Cerebellar cortex (tissue), 1 donor: Measurements from ENCODE around the gene NFATC3.

Experiments used
- DNase-seq: peaks from one replicate; pipeline ENCODE4 v3.0.0-alpha.2; 2015; ENCODE audit warnings: low spot score

Gene NFATC3

DNA sequence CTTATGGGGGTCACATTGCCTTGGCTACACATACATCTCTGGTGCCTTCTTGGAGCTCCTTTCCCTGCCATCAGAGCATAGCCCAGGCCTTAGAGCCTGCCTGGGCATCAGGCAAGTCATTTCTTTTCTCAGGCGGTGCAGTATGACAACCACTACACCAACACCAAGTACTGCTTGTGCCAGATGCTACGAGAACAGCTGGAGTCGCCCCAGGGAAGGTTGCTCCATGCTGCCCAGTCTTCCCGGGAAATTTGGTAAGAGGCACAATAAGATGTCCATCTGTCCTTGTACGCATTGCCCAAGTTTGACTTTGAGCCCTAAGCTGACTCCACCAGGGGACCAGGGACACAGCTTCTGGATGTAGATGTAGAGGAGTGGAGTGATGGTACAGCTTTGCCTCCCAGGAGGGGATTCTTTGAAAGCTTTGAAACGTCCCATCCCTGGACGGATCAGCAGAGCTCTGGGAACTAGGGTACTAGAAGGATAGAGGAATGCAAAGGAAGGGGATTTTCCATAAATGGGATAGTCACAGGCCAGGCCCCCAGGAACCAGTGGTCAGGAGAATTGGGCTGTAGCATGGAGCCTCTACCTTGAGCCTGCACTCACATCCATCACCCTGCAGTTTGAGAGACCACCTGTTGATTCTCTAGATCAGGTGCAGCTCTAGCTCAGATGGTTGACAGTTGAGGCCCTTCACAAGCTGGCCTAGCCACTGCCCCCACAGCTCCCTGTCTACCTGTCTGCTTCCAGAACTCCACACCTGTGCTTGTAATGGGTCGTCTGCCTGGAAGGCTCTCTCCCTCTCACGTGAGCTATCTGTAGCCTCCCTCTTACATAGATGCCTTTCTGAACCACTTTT, 11.0 kb upstream of the NFATC3 start:
- DNase-seq = no peak

GRCh38 chr16:68074850-68075555, 10.2 kb upstream of the NFATC3 start:
- DNase-seq = no peak

GRCh38 chr16:68075980-68076379, 9.2 kb upstream of the NFATC3 start:
- no peak for DNase-seq

GRCh38 chr16:68076560-68076959, 8.6 kb upstream of the NFATC3 start:
- DNase-seq = no peak

DNA sequence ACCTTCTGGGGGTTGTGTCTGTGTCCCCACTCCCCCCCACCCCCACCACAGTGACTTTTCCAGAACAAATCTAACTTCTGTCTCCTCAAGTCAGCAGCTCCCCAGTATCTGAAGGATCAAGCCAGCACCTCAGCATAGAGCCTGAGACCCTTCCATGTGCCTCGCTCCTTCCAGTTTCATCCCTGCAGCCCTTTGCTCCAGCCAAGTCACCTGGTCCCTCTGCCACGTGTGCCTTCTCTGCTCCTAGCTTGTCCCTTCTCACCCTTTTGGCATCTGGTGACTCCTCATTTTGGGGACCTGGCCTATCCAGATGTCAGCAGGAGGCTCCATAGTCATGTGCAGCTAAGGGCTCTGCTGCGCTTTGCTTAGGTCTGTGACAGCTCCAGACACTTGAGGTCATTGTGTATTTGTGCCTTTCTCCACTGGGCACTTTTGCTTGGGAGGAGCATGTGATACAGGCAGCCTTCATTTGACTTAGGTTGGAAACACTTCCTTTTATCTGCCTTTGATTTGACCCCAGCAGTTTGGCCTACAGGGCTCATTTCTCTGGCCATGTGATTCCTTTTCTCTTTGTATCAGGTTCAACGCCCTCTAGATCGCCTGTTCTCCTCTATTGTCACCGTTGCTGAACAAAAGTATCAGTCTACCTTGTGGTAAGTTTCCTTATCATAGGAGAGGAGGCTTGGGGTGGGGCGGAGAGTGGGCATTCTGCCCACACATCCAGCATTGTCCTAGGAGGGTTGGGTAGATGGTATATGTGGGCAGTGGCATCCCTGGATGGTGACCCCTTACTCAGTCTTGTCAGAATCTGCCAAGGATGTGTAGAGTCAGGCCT, 7.1 kb upstream of the NFATC3 start:
- no peak for DNase-seq

DNA sequence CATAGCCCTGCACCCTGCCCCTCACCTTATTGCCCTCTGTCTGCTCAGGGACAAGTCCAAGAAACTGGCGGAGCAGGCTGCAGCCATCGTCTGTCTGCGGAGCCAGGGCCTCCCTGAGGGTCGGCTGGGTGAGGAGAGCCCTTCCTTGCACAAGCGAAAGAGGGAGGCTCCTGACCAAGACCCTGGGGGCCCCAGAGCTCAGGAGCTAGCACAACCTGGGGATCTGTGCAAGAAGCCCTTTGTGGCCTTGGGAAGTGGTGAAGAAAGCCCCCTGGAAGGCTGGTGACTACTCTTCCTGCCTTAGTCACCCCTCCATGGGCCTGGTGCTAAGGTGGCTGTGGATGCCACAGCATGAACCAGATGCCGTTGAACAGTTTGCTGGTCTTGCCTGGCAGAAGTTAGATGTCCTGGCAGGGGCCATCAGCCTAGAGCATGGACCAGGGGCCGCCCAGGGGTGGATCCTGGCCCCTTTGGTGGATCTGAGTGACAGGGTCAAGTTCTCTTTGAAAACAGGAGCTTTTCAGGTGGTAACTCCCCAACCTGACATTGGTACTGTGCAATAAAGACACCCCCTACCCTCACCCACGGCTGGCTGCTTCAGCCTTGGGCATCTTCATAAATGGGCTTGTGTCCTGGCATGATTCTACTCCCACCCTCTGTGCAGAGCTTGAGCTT, 6.3 kb upstream of the NFATC3 start:
- no peak for DNase-seq

- no peak for DNase-seq
These were observed 5.9 kb upstream of the NFATC3 start for GRCh38 chr16:68079376-68079625.

DNA sequence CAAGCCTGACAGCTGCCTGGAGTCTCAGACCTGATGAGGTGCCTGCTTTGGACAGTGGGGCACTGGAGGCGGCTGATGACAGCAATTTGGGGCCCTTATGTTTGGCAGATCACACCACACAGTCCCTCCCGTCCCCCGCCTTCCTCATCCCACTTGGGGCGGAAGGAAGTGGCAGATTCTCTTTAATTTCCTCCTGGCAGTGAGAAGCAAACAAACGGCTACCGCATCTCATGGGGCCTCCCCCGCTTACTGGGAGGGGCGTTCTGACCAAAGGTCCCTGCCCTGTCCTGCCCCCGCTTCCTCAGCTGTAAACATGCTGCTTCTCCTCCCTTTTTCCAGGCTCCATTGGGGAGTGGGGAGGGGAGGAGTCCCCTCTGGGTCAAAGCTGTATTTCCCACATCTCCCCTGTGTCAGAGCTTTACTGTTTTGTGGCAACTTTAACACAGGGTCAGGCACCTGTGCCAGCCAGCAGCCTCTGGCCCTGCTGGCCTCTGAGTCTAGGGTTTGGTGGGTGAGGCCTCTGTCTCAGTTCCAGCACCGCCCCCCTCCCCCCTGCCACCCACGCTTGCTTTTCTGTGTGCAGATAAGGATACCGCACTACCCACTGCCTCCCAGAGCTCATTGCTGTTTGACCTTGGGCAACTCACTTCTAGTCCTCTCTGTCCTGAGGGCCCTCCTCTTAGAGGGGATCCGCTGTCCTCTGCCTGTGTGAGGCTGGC, 5.4 kb upstream of the NFATC3 start:
- DNase-seq = no peak

DNA sequence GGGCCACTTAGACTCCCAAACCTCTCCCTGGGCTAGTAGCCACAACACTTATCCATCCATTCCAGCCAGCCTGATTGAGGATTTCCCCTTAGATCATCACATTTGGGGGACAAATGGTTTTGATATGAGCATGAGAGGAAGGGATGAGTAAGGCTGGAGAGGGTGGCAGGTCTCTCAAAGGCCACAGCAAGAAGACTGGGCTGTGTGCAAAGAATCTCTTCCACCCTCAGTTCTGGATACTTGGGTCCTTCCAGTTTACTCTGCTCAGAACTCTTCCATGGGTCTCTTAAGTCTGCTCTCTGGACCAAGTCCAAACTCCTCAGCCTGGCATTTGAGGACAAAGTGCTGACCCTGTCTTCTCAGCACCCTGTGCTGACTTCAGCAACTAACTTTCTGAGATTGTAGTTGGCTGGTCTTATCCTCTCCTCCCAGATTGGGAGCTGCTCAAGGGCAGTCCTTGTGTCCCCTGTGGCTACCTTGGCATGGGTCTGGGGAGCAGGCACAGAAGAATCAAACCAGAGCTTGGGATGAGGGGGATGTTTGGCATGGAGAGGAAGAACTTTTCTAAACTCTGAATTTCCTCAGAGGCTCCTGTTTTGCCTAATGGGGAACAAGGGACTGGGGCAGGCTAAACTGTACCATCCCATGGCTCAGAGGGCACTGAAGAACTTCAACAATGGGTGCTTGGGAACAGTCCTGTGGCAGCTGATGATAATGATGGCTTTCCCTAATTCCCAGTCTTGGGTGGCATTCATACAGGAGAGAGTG, 3.1 kb upstream of the NFATC3 start:
- DNase-seq = no peak

DNA sequence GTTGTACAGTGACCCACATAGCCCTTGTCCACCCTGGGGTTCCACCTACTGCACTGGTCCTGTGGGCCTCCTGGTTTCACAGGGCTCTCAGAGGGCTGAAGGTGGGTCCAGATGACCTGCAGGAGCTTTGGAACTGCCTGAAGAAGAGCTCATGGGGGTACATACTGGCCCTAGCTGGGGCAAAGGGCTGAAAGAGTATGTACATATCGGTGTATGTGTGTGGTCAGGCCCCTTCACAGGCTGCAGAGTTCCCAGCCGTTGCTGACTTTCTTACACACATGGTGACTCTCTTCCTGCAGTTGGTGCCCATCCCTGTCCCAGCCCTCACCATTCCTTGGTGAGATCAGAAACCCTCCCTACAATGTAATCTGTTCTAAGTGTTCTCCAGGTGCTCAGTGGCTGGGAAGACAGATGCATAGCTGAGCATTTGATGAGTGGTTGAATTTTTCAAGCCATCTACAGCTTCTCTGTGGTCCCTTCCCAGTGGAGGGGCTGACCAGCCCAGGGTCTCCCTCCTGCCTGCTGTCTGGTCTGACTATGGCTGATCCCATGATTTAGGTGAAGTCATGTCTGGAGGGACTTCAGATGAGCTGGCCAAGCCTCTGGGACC, 2.4 kb upstream of the NFATC3 start:
- DNase-seq = no peak

- DNase-seq = no peak
These were observed 1.9 kb upstream of the NFATC3 start for GRCh38 chr16:68083239-68083781.

GRCh38 chr16:68083861-68084503, 1.2 kb upstream of the NFATC3 start:
- DNase-seq = peak; percentile 36

DNA sequence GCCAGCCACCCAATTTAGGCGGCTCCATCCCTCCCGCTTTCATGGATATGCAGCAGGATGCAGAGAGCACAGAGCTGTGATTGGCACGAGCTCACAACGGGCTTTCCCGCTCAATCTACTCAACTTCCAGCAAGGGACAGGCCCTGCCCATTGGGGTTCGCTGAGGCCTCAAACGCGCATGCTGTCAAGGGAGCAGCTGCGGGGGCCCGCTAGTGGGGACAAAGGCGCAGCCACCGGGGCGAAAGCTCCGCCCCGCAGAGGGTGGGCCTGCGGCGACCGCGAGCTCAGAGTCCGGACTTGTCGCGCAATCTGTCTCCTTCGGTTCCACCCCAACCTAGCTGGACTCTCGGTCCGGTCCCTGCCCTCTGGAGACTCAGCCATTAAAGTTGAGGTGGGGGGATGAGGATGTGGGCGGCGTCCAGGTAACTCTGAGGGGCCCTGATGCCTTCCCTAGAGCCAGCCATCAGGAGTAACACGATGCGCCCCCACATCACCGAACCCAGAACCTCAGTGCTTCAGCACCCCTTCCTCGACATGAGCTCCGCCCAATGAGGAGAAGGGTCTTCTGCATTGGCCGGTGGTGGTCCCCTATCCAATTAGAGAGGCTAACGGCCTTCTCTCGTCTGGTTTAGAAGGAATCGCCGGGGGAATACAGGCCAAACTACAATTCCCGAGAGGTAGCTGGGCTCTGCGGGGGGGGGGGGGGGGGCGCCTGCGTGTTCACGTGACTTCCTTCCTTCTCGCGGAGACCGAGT, 489 bp upstream of the NFATC3 start:
- peak; percentile 96 for DNase-seq

- DNase-seq = peak; percentile 59
These were observed 1.2 kb downstream of the NFATC3 start for GRCh38 chr16:68086336-68086841.

- no peak for DNase-seq
These were observed 1.7 kb downstream of the NFATC3 start for GRCh38 chr16:68086860-68087268.

DNA sequence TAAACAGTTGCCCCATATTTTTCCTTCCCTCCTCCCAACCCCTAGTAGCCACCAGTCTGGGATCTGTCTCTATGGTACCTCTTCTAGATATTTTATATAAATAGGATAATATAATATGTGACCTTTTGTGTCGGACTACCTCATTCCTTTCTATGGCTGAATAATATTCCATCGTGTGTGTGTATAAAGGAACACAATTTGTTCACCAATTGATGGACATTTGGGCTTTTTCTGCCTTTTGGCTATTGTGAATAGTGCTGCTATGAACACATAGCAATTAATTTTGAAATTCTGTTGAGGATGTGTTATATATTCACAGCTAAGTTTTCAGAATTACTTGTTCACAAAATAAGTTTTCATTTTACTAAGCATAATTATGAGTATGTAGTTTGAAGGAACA, 2.5 kb downstream of the NFATC3 start:
- no peak for DNase-seq

DNA sequence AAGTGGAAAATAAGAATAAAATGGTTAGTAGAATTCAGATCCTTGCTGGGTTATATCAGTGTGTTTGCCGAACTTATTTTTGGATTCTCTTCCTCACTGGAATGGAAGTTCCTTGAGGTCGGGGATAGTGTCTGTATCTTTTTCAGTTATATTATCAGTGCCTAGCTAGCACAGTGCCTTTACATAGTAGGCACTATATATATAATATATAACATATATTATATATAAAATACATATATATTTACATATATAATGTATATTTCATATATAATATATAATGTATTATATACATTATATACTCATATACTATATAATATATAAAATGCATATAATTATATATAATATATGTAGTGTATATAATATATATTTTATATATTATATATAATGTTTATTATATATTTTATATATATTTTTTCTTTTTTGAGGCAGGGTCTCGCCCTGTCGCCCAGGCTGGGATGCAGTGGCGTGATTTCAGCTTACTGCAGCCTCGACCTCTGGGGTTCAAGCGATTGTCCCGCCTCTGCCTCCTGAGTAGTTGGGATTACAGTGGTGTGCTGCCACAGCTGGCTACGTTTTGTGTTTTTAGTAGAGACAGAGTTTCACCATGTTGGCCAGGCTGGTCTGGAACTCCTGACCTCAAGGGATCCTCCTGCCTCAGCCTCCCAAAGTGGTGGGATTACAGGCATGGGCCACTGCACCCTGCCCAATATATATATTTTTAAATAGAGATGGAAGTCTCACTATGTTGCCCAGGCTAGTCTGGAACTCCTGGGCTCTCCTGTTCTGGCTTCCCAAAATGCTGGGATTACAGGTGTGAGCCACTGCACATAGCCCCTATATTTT, 3.2 kb downstream of the NFATC3 start:
- no peak for DNase-seq

DNA sequence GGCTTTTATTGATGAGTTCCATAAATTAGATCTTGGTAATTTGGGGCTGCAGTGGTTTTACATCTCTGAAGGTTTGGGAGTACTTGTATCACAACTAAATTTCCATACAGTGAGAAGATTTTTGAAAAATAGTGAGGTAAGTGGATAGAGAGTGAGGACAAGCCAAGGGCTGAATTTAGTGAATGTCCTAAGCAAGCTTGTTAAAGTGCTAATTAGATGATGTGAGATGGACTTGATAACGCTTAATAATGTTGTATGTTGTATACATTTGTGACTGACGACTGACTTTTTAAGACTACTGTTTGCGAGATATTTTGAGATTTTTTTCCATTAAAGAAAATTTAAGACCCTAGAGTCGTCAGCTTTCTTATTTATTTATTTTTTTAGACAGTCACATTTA, 3.9 kb downstream of the NFATC3 start:
- DNase-seq = no peak
